HuH-7.5 (cell line): ENCODE measurements around the gene USP43.
"Not testable (repeated sequence)": the region's sequence is repeated elsewhere in the genome, so short reads cannot be mapped to it uniquely, and the experiment has no call there.

ENCODE experiments used
- DNase-seq: peaks from one replicate; pipeline ENCODE4 v3.0.0; 2011; ENCODE audit warnings: low spot score

Gene USP43

GRCh38 chr17:9661027-9661426 lies 15.7 kb downstream of the USP43 start:
- no peak for DNase-seq

GRCh38 chr17:9663511-9663910 lies 18.2 kb downstream of the USP43 start:
- not testable (repeated sequence) for DNase-seq

- no peak for DNase-seq
Observed at GRCh38 chr17:9666461-9667050, 21.2 kb downstream of the USP43 start.

- no peak for DNase-seq
Observed at GRCh38 chr17:9668517-9668916, 23.2 kb downstream of the USP43 start.

GRCh38 chr17:9669551-9670008 lies 24.3 kb downstream of the USP43 start:
- DNase-seq, result no peak

GRCh38 chr17:9670596-9670995 lies 25.3 kb downstream of the USP43 start:
- no peak for DNase-seq

GRCh38 chr17:9671559-9671958 lies 26.2 kb downstream of the USP43 start:
- no peak for DNase-seq

GRCh38 chr17:9672266-9672665 lies 26.9 kb downstream of the USP43 start:
- DNase-seq, result no peak

- DNase-seq, result no peak
Observed at GRCh38 chr17:9672691-9673090, 27.4 kb downstream of the USP43 start.

GRCh38 chr17:9676084-9676483 lies 30.8 kb downstream of the USP43 start:
- no peak for DNase-seq

GRCh38 chr17:9676820-9677310 lies 31.5 kb downstream of the USP43 start:
- no peak for DNase-seq

- DNase-seq, result no peak
Observed at GRCh38 chr17:9677411-9677810, 32.1 kb downstream of the USP43 start.

GRCh38 chr17:9677896-9678295 lies 32.6 kb downstream of the USP43 start:
- DNase-seq, result no peak

GRCh38 chr17:9684955-9685621 lies 39.8 kb downstream of the USP43 start:
- no peak for DNase-seq

GRCh38 chr17:9693755-9694154 lies 48.4 kb downstream of the USP43 start:
- no peak for DNase-seq

- no peak for DNase-seq
Observed at GRCh38 chr17:9696279-9697044, 51.1 kb downstream of the USP43 start.

GRCh38 chr17:9700136-9700535 lies 54.8 kb downstream of the USP43 start:
- no peak for DNase-seq

GRCh38 chr17:9700754-9701476 lies 55.6 kb downstream of the USP43 start:
- DNase-seq, result no peak

- DNase-seq, result no peak
Observed at GRCh38 chr17:9702482-9702881, 57.2 kb downstream of the USP43 start.

- DNase-seq, result no peak
Observed at GRCh38 chr17:9702914-9703780, 57.8 kb downstream of the USP43 start.

GRCh38 chr17:9703781-9704082 lies 58.4 kb downstream of the USP43 start:
- DNase-seq, result no peak

GRCh38 chr17:9705745-9706144 lies 60.4 kb downstream of the USP43 start:
- no peak for DNase-seq
